ENCODE results near the gene KRTAP10-4.

Gene KRTAP10-4

DNA sequence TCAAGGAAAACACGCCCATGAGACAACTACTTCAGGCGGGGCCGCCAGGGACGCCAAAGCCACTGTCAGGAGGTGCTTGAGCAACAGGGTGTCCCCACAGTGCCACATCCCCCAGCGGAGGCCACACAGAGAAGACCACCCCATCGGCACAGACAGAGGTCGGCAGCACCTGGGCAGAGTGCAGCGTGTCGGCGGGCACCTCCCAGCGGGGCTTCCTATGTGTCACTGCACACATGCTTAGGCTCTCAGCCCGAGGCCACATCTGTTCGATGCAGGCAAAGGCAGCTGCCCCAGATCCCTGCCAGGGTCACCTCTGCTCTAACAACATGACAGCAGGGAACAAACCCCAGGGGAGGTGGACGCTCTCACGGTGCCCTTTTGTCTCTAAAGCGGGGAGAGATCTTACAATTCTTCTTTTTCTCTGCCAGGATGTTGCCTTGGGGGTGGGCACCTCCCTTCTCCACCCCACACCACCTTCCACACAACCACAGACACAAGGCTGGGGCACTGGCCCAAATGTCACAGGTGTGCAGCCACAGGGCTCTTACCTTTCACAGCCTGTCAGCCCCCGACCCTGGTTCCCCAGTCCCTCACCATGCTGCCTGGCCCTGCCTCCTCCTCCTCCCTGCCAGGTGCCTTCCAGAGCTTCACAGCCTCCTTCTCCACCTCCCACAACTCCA lies 42.5 kb downstream of the KRTAP10-4 start:
- no peak for DNase-seq (ENCODE audit: low read depth in 2 of 2, low spot score in 1 of 2)

DNA sequence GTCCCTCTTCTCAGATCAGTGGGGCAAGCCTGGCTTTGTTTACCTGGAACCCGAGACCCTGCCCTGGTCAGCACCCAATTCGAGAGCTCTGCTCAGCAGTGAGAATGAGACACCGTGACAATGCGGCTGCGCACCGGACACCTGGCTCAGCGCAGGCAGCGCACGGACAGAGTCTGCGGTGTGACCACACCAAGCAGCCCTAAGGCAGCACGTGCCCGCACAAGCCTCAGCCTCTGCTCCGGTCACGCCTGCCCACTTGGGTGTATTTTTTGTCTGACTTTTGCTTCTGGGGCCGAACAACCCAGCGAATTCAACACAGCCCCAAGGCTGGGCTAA lies 43.0 kb downstream of the KRTAP10-4 start:
- no peak for DNase-seq (ENCODE audit: low read depth in 2 of 2, low spot score in 1 of 2)

DNA sequence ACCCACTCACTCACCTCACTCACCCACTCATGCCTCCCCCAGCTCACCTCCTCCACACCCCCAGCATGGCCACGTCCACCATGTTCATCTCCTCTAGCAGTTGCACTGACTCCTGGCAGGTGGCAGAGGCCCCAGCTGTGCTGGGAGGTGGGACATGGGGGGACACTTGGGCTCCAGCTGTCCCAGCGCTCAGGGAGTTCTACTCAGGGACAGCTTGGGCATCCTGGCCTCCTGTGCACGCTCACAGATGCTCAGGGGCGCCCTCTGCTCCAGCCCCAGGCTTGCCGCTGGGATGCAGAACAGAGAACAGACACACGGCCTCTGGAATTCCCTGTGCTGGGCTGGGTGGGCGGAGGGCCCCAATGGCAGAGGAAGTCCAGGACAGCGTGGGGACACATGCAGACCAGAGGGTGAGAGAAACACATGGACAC lies 43.6 kb downstream of the KRTAP10-4 start:
- no peak for DNase-seq (ENCODE audit: low read depth in 2 of 2, low spot score in 1 of 2)

DNA sequence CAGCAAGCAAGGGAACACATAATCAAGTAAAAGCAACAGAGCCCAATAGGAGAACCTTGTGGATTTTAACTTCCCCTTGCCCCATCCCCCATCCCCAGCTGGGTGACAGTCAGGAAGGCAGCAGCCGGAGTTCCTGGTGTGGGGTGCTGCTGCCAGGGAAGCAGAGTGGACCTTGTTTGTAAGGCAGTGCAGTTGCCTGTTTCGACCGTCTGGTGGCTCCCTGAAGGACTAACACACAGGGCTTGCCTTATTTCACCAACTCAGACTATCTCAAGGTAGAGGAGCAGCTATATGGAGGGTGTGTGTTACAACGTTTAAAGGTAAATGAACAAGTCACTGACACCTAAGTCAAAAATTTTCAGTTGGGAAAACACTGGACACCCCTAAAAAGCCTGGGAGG lies 45.0 kb downstream of the KRTAP10-4 start:
- no peak for DNase-seq (ENCODE audit: low read depth in 2 of 2, low spot score in 1 of 2)

DNA sequence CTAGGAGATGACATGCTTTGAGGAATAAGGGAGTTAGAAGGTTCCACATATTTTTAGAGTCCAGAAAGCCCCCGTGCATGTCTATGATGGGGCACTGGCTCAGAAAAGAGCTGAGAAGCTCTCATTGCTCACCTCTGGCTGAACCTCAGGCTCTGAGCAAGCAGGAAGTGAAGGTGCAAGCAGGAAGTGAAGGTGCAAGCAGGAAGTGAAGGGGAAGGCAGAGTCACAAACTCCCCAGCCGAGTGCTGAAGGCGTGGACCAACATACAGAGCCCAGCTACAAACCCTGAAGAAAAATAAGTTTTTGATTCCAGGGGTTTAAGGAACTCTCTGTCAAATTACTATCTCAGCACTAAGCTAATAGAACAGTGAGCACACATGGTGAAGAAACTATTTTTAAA lies 45.4 kb downstream of the KRTAP10-4 start:
- peak; percentile 31 to 38 for DNase-seq (ENCODE audit: low read depth in 2 of 2, low spot score in 1 of 2)

DNA sequence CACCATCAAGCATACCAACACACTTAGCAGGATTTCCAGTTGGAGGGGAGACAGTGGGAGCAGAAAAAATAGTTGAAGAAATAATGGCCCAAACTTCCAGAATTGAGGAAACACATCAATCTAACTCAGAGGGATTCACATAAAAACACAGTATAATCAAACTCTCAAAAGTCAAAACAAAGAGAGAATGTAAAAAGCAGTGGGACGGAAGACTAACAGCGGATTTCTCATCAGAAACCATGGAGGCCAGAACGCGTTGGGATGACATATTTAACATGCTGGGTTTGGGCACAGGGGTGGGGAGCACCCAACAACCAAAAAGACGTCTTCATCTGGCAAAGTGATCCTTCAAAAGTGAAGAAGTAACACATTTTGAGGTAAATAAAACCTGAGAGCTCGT lies 46.4 kb downstream of the KRTAP10-4 start:
- no peak for DNase-seq (ENCODE audit: low read depth in 2 of 2, low spot score in 1 of 2)

DNA sequence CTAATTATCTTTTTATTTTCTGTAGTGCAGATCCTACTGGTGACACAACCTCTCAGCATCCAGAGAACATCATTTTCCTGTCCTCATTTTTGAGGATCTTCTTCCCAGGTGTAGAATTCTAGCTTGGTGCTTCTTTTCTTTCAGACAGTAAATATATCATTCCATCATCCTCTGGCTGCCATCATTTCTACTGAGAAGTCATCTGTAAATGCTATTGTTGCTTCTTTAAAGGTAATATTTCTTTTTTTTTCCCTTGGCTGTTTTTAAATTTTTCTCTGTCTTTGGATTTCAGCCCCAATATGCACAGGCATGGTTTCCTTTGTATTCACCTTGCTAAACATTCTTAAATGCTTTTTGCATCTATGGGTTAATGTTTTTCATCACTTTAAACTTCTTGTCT lies 50.0 kb downstream of the KRTAP10-4 start:
- DNase-seq (ENCODE audit: low read depth in 2 of 2, low spot score in 1 of 2), result no peak

Measured in stimulated activated CD8-positive, alpha-beta memory T cell treated with anti-CD3 and anti-CD28 coated beads, Interleukin-4, amount 100 ng/mL, for 4 hours (primary cell).